HepG2 (cell line): Measurements from ENCODE around the gene CCNO. TPM values are rescaled to one million over a fixed set of nuclear protein-coding genes. Genes with fewer than 3 reads are reported as not detected.

Experiments used
- ATAC-seq: fragments of 200-7000 bp; cut with Tn5 transposase; 3 replicates; pipeline ENCODE4 v1.9.1; 2020; ENCODE audit warnings: mild to moderate bottlenecking, moderate library complexity
- BruUV-seq: library from RNA; stranded (reverse); fragments of 400-500 nt; replicated peaks from 2 replicates; lab custom pipeline; 2021; lab: Mats Ljungman, UMichigan
- CTCF ChIA-PET: fragments of 300-600 bp; formaldehyde crosslinking; extraction: SDS; loops from one replicate; lab custom pipeline; 2021; ENCODE audit warnings: low total read pairs, inconsistent platforms, low intra/inter-chr PET ratio; lab: Yijun Ruan, JAX
- POLR2A ChIA-PET: fragments of 350-600 bp; sonication (Branson Sonifier 250); formaldehyde crosslinking; loops from one replicate; lab custom pipeline; 2020; ENCODE audit warnings: antibody characterized with exemption, inconsistent platforms; lab: Yijun Ruan, JAX
- DNase-seq: peaks from one replicate; pipeline ENCODE4 v3.0.0-alpha.2; 2015; ENCODE audit warnings: low spot score
- FAIRE-seq: peaks from 3 replicates; lab custom pipeline; 2011; peaks lifted over from hg19 to GRCh38; lab: Jason Lieb, UNC
- H2AFZ ChIP-seq: one replicate; pipeline ENCODE4 v1.6.1; 2011; ENCODE audit warnings: low read length, inconsistent platforms
- H3K27ac ChIP-seq: fragments of 300-600 bp; 3 replicates; pipeline ENCODE4 v1.8.0; 2011; ENCODE audit warnings: mixed run types, mild to moderate bottlenecking, mixed read lengths, low read length, inconsistent platforms; ENCODE audit not compliant: insufficient read depth; ENCODE audit errors: extremely low read length
- H3K27me3 ChIP-seq, 2 experiments: fragments of 200-600 bp in 1 of 2; 2 replicates in 1 of 2; 3 replicates in 1 of 2; pipeline versions ENCODE4 v1.6.0 to v1.8.0; 2011; ENCODE audit warnings: low read length in 2 of 2, mild to moderate bottlenecking in 2 of 2, moderate library complexity in 2 of 2, inconsistent platforms in 1 of 2; ENCODE audit not compliant: insufficient read depth in 2 of 2, control insufficient read depth in 1 of 2
- H3K36me3 ChIP-seq, 2 experiments: fragments of 200-600 bp in 1 of 2; replicated peaks in 1 of 2; 2 replicates in 1 of 2; 3 replicates in 1 of 2; pipeline versions ENCODE4 v1.5.1 to v1.8.0; 2011; ENCODE audit warnings: low read length in 2 of 2, inconsistent platforms in 1 of 2; ENCODE audit not compliant: insufficient read depth in 2 of 2, control insufficient read depth in 1 of 2
- H3K4me1 ChIP-seq: 2 replicates; pipeline ENCODE4 v1.5.1; 2012; ENCODE audit warnings: low read length, inconsistent platforms; ENCODE audit not compliant: insufficient read depth
- H3K4me2 ChIP-seq: 2 replicates; pipeline ENCODE4 v1.6.0; 2011; ENCODE audit warnings: low read depth, low read length, inconsistent platforms
- H3K4me3 ChIP-seq, 3 experiments: fragments of 200-600 bp in 1 of 3; sonication (generic), shearing (Covaris generic) in 1 of 3; replicated peaks in 1 of 3; 2 replicates each; pipeline ENCODE4 v1.5.1; 2011 to 2016; ENCODE audit warnings: low read length in 3 of 3, inconsistent platforms in 2 of 3, low read depth in 2 of 3, mild to moderate bottlenecking in 2 of 3, control low read depth in 1 of 3, mixed read lengths in 1 of 3; ENCODE audit not compliant: insufficient read depth in 1 of 3
- H3K79me2 ChIP-seq: one replicate; pipeline ENCODE4 v1.6.1; 2011; ENCODE audit warnings: low read length, inconsistent platforms; ENCODE audit not compliant: insufficient read depth
- H3K9ac ChIP-seq: 2 replicates; pipeline ENCODE4 v1.6.0; 2011; ENCODE audit warnings: mild to moderate bottlenecking, low read depth, low read length, inconsistent platforms; ENCODE audit not compliant: insufficient read depth
- H3K9me3 ChIP-seq: 2 replicates; pipeline ENCODE4 v1.5.1; 2012; ENCODE audit warnings: mild to moderate bottlenecking, low read length
- H4K20me1 ChIP-seq: 2 replicates; pipeline ENCODE4 v1.6.0; 2011; ENCODE audit warnings: inconsistent platforms, mild to moderate bottlenecking, low read length, moderate library complexity; ENCODE audit not compliant: insufficient read depth
- FOXJ3 ChIP-seq: sonication (generic); formaldehyde crosslinking; IDR thresholded peaks from 2 replicates; pipeline ENCODE4 v1.4.0; 2020; ENCODE audit warnings: missing genetic modification reagents, mild to moderate bottlenecking, borderline replicate concordance
- JUN ChIP-seq: sonication (generic); formaldehyde crosslinking; IDR thresholded peaks from 2 replicates; pipeline ENCODE4 v1.4.0; 2020; ENCODE audit warnings: mild to moderate bottlenecking, missing genetic modification reagents
- KDM3A ChIP-seq: IDR thresholded peaks from 2 replicates; pipeline ENCODE4 v1.6.1; 2018; ENCODE audit warnings: low read depth, missing compliant biosample characterization
- MED1 ChIP-seq: sonication (generic); formaldehyde crosslinking; IDR thresholded peaks from 2 replicates; pipeline ENCODE4 v1.4.0; 2020; ENCODE audit warnings: missing genetic modification reagents
- SIX4 ChIP-seq: sonication (generic); formaldehyde crosslinking; IDR thresholded peaks from 2 replicates; pipeline ENCODE4 v1.4.0; 2020; ENCODE audit warnings: missing genetic modification reagents
- SP2 ChIP-seq: sonication (generic); formaldehyde crosslinking; IDR thresholded peaks from 2 replicates; pipeline ENCODE4 v1.5.1; 2020; ENCODE audit warnings: mild to moderate bottlenecking, missing genetic modification reagents
- TEAD3 ChIP-seq: optimal IDR thresholded peaks from 2 replicates; pipeline ENCODE3; 2016; ENCODE audit warnings: borderline replicate concordance
- ZFAT ChIP-seq: sonication (generic); formaldehyde crosslinking; conservative IDR thresholded peaks from 2 replicates; pipeline ENCODE4 v1.8.1; 2023; ENCODE audit warnings: missing genetic modification reagents, inconsistent platforms
- ZNF558 ChIP-seq: sonication (generic); formaldehyde crosslinking; IDR thresholded peaks from 2 replicates; pipeline ENCODE4 v1.9.0; 2022; ENCODE audit warnings: mild to moderate bottlenecking, missing genetic modification reagents, borderline replicate concordance
- ZNF709 ChIP-seq: sonication (generic); formaldehyde crosslinking; IDR thresholded peaks from 2 replicates; pipeline ENCODE4 v1.5.0; 2020; ENCODE audit warnings: mild to moderate bottlenecking, missing genetic modification reagents
- ZNF75D ChIP-seq: sonication (generic); formaldehyde crosslinking; IDR thresholded peaks from 2 replicates; pipeline ENCODE4 v1.8.1; 2023; ENCODE audit warnings: missing genetic modification reagents, mild to moderate bottlenecking, borderline replicate concordance
- ZNF773 ChIP-seq: sonication (generic); formaldehyde crosslinking; IDR thresholded peaks from 2 replicates; pipeline ENCODE4 v1.4.0; 2020; ENCODE audit warnings: missing genetic modification reagents, borderline replicate concordance
- WGBS: methylation state at CpG from one replicate; pipeline ENCODE4 v1.1.6; 2017; ENCODE audit warnings: low lambda C conversion rate; 5-methylcytosine and 5-hydroxymethylcytosine counted together
- in situ Hi-C: cut with HindIII; loops from 2 replicates; pipeline ENCODE4 v1.10.0; 2017; ENCODE audit warnings: low pct_unique_long_range_greater_than_20kb; ENCODE audit not compliant: extremely low pct_ligation_motif_present
- intact Hi-C: fragments of 100-400 bp; cut with micrococcal nuclease; formaldehyde crosslinking; loops from one replicate; pipeline ENCODE4 v1.10.0; 2022; ENCODE audit not compliant: unreplicated experiment
- polyA plus RNA-seq, 8 experiments: library from polyadenylated mRNA; depleted of rRNA in 3 of 8; stranded (reverse) in 7 of 8; unstranded in 1 of 8; fragments of >200 nt; fragmentation: Illumina TruSeq in 4 of 8; extraction: Trizol in 4 of 8; gene quantifications; 2 replicates each; pipeline versions ENCODE4 v1.2.1 to v1.2.3, GENCODE V29; 2011 to 2016; ENCODE audit warnings: low read depth in 4 of 8, missing spikeins in 1 of 8, mixed read lengths in 1 of 8; ENCODE audit not compliant: insufficient read depth in 1 of 8
- total RNA-seq, 5 experiments: library from RNA; depleted of rRNA; stranded (reverse); fragments of >200 nt; fragmentation: Illumina TruSeq; extraction: Trizol; gene quantifications; 2 replicates each; pipeline ENCODE4 v1.2.3, GENCODE V29; 2016; ENCODE audit warnings: low read depth in 1 of 5

The CCNO gene
- total and polyA plus RNA-seq, 2 of the 13 experiments (the other 11 are each of a cell fraction or from before 2014, with no cell fraction given) = 0.07 TPM; not detected in 1

DNA sequence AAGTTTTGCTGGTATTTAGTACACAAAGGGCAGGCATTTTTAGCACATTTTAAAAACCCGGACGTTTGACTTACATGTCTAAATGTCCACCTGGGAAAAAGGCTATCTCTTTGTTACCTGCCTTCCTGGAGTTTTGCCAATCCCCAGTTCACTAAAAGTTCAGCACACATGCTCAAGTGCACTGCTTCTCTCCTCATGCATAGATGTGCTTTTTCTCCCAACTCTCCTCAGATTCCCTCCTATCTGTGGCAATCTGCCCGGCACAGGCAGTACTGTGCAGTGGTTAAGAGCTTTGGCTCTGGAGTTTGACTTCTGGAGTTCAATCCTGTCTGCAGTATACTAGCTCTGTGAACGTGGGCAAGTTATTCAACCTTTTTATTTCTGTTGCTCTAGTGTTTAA lies 8.3 kb upstream of the CCNO start:
- 4% methylated on average over 4 of the region's 4 CpGs for WGBS
- Histone ChIP-seq H3K4me1 (no peaks in the 10 kb centered on the region), H4K20me1 (no peaks in the 10 kb centered on the region), H3K27ac (no peak overlapping the region), H3K36me3 (no peaks in the 10 kb centered on the region), H3K4me3 (no peak overlapping the region), H3K79me2 (no peaks in the 10 kb centered on the region), H3K9me3 (no peaks in the 10 kb centered on the region), H3K27me3 (no peaks in the 10 kb centered on the region), H3K9ac (no peak overlapping the region)
- no peak for DNase-seq
- no peak for ATAC-seq
- intact Hi-C loops = no loop called here
- FAIRE-seq = no peak
- ChIA-PET CTCF (no interaction called here), POLR2A (no interaction called here)
- TF ChIP-seq JUN (CRISPR knock-in tag) (no peak), FOXJ3 (CRISPR knock-in tag) (no peak), KDM3A (CRISPR knock-in tag) (no peak), ZNF773 (CRISPR knock-in tag) (no peak), SP2 (CRISPR knock-in tag) (no peak), MED1 (CRISPR knock-in tag) (no peak), ZNF709 (no peak), ZNF558 (CRISPR knock-in tag) (no peak), ZFAT (CRISPR knock-in tag) (no peak), ZNF75D (CRISPR knock-in tag) (no peak), SIX4 (no peak), TEAD3 (CRISPR knock-in tag) (no peak)
- TF ChIP-seq, all 625 proteins: peak for 0
- in situ Hi-C loops = no loop called here
- BruUV-seq = no TSS peak
- H3K4me2 ChIP-seq = no peak overlapping the region
- H2AFZ ChIP-seq = no peak overlapping the region
